Stimulated activated CD8-positive, alpha-beta memory T cell treated with anti-CD3 and anti-CD28 coated beads, Interleukin-12 subunit alpha, Interleukin-12 subunit beta, amount 100 ng/mL, for 4 hours (primary cell): ENCODE measurements around the gene PARD6B.

Experiments used
- DNase-seq: peaks from one replicate; pipeline ENCODE4 v3.0.0-alpha.2; 2020; ENCODE audit warnings: low read depth

Gene PARD6B

GRCh38 chr20:50724112-50724725 lies 7.2 kb upstream of the PARD6B start:
- DNase-seq, result no peak

DNA sequence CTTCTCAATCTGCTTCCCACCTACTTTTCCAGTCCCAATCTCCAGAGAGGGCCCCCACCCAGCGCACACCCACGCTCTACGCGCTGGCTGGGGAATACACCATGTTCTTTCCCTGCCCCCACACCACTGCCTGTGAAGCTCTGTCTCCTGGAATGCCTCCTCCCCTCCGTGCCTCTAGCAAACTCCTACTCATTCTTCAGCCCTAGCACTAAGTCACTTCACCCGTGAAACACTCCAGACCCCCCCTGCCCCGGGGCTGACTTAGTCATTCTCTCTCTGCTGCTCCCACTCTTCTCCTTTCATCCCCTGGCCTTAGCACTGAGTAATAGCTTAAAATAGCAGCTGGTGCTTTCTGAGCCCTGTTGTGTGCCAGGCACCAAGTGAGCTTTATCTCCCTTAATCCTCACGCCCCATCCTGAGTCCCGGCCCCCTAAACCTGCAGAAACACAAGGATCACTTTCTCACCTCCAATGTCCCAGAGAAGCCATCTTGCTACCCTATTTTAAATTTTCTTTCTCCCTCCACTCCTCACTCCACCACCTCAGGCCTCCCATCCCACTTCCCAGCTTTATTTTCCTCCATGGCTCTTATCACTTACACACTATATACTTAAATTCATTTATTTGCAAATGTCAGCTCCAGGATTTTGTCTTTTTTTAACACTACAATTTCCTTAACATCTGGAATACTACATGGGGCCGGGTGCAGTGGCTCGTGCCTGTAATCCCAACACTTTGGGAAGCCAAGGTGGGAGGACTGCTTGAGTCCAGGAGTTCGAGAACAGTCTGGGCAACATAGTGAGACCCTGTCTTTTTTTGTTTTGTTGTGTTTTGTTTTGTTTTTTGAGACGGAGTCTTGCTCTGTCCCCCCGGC lies 6.3 kb upstream of the PARD6B start:
- DNase-seq, result peak; percentile 41

GRCh38 chr20:50725724-50726005 lies 5.7 kb upstream of the PARD6B start:
- no peak for DNase-seq

DNA sequence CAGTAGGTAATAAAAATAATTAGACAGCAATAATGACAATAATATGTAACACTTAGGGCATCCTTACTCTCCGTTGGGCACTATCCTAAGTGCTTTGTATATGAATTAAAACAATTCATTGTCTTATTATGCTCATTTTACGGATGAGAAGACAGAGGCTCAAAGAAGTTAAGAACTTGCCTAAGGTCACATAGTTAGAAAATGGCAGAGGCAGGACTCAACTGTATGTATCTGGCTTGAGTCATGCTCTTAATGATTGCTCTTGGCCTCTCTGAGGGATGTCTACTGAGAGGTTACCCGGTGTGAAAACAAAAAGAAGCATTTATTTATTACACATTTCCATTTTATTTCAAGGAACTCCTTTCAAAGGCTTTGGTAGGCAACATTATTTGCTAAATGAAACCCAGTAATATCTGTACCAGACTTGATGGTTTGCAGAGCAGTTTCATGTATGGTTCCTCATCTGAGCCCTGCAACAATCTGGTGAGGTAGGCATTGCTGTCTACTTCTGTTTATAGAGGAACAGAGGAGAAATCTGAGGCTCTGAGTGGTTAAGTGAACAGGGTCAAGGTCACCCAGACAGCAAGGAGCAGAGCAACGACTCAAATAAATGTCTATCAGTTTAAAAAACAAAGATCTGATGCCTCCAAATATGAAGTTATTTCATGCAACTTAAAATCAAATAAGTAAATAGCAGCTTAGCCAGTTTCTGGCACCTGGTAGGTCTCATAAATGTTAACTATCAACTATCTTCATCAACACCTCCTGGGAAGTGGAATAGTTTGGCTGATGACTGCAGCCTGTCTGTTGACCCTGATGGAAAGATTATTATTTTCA lies 4.2 kb upstream of the PARD6B start:
- no peak for DNase-seq

- DNase-seq, result no peak
Observed at GRCh38 chr20:50727792-50728485, 3.4 kb upstream of the PARD6B start.

- DNase-seq, result no peak
Observed at GRCh38 chr20:50728486-50728980, 2.8 kb upstream of the PARD6B start.

GRCh38 chr20:50728981-50729874 lies 2.2 kb upstream of the PARD6B start:
- no peak for DNase-seq

GRCh38 chr20:50729901-50730764 lies 1.2 kb upstream of the PARD6B start:
- DNase-seq, result no peak

DNA sequence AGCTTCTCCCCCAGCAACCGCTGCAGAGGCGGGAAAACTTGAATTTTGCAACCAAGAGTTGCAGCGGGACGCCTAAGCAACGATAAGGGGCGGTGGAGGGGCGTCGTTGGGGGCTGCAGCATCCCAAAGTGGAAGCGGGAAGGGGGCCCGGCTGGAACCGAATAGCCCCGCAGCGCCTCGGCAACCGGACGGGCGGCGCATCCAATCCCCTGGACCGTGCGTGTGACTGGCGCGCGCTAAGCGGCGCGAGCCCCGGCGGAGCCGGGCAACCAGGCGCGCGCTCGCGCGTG lies 670 bp upstream of the PARD6B start:
- no peak for DNase-seq

DNA sequence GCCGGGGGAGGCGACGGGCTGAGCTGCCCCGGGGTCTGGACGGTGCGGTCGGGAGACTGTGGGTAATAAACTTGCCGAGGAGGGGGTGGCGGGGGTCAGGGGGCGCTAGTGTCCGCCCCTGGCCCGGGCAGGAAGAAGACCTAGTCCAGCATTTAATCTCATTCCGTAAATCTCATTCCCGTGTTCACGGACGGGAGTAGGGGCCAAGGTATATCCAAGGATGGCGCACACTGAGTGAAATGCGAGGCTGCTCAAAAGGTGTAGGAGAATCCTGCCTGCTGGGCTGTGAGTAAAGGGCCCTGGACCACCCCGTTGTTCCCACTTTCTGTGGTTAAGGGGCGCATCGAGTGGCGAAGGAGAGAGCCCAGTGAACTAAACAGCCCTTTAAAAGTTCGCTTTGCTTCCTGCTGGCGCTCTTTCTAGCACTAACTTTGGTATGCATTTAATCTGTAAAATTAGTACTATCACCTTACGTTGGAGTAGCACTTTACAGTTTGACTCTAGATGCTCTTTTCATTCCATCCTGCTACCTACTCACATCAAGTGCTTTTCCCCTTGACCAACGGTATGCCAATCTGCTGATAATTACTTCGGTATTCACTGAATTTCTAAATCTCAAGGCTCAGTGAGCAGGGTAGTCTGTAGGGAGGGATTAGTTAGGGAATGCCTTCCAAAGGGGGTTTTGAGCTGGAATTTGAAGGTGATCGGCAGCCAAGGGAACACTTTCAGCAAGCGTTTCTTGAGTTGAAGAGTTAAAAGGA lies 730 bp downstream of the PARD6B start:
- no peak for DNase-seq

DNA sequence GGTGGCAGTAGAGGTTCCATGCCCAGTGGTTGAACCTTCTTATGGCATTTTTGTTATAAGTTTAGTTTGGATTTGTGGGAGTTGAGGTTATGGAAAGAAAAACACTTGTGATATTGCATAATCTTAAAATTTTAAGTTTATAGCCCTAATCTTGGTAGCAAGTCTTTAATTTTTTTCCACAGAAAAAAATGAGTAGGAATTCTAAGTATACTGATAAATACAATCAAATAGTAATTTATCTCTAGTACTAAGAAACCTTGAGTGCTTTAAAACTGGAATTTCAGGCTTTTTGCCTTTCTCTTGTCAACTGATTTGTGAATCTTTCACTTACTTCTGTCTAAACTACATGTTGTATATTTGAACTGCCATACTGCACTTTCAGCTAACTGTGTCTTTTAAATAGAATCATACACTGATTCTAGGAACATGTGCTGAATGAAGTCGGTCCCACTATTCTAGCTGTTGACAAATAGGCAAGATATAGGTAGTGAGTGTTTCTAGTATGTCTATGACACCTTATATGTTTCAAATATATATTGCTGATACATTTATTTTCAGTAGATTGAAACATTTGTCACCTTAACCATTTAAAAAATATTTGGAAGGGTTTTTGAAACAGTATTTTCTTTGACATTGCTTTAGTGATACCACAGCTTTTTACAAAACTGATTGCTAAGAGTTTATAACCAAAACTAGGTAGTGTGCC lies 2.4 kb downstream of the PARD6B start:
- no peak for DNase-seq

DNA sequence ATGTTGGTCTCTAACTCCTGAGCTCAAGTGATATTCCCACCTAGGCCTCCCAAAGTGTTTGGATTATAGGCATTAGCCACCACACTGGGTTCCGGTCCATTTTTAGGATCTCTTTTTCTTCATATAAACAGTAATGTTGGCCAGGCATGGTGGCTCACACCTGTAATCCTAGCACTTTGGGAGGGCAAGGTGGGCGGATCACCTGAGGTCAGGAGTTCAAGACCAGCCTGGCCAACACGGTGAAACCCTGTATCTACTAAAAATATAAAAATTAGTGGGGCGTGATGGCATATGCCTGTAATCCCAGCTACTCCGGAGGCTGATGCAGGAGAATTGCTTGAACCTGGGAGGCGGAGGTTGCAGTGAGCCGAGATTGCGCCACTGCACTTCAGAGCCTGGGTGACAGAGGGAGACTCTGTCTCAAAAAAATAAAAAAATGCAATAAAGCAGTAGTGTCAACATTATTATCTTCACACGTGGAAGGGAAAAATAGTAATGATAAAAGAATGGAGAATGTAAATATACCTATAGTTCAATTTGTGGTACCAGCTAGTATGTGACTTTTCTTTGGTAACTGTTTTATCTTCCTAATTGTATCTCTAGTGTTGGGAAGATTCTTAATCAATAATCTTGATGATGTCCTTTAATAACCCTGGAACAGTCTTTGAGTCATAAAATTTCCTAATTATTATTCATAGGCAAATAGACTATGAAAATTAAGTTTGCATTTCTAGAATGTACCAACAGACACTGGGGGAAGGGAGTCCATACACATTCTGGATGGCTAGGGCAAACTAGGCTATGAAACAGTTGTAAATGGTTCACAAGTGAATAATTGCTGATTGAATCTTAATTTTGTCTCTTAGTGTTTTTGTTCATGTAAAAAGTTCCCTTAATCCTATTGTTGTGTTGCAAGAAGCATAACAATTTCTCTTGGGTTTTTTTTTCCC lies 3.6 kb downstream of the PARD6B start:
- DNase-seq, result no peak

DNA sequence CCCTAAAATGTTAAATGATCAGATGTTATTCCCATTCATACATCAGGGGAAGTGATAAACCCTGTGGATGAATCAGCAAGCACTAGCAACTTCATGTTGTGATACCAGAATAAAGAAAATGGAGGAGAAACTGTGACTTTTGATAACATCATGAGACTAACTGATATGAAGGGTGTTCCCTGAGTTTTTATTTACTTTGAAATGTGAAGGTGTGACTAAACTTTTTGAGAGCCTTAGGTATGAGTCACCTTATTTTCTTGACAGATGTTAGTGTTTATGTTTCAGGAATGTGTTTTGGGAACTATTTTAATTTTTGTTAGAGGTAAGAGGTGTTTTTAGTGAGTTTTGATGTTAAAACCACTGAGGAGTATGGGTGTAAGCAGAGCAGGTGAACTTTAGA lies 4.4 kb downstream of the PARD6B start:
- DNase-seq, result no peak

GRCh38 chr20:50737352-50737751 lies 6.0 kb downstream of the PARD6B start:
- DNase-seq, result no peak

DNA sequence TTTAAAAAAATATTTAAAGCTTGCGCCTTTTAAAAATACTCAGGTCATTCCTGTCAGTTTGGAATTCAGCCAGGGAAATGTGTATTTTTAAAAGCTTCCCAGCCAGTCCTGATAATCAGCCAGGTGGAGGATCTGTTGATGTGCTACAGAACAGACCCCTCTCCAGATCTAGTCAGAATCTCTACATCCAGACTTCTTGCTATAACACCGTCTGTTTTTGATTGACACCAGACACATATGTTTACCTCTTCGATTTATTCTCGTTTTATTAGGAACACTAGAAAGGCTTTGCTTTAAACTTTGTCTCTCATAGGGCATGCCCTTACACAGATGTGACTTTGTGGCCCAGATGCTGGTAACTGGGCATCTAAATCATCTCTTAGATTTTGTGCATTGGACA lies 11.7 kb downstream of the PARD6B start:
- DNase-seq, result no peak

GRCh38 chr20:50744143-50744792 lies 12.9 kb downstream of the PARD6B start:
- no peak for DNase-seq

DNA sequence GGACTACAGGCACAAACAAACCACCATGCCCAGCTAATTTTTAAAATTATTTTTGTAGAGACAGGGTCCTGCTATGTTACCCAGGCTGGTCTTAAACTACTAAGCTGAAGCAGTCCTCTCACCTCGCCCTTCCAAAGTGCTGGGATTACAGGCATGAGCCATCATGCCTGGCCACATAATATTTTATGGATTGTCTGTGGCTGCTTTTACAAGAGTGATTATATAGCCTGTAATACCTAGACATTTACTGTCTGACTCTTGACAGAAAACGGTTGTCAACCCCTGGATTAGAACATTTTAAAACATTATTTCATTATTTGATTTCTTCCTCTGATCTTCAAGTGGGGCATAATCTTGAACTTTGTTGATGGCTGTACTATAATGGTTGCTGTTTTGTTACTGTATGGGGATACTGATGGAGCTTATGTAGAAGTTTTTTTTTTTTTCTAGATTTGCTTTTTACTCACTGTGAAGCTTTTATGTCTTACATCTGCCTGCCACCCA lies 14.3 kb downstream of the PARD6B start:
- DNase-seq, result no peak
